Spleen (tissue), 11 donors: ENCODE measurements around the gene SNX10. TPM values are rescaled to one million over a fixed set of nuclear protein-coding genes. Genes with fewer than 3 reads are reported as not detected.
A peak's percentile ranks its signal among the peaks of the same experiment; 100 is the strongest.

ENCODE experiments used
- DNase-seq: peaks from one replicate; pipeline ENCODE4 v3.0.0-alpha.2; 2020
- H3K27ac ChIP-seq, 8 donors: fragments of 200-600 bp; sonication (generic) in 7 of 8; 1 replicate in 4 of 8; 2 replicates in 4 of 8; pipeline versions ENCODE4 v1.5.0 to v1.8.0; 2016 to 2021; ENCODE audit warnings: inconsistent platforms in 4 of 8, mild to moderate bottlenecking in 4 of 8, moderate library complexity in 1 of 8
- H3K27me3 ChIP-seq, 7 donors: fragments of 200-600 bp; sonication (generic) in 6 of 7; replicated peaks in 1 of 7; 1 replicate in 4 of 7; 2 replicates in 3 of 7; pipeline versions ENCODE4 v1.5.0 to v1.8.0; 2016 to 2021; ENCODE audit warnings: inconsistent platforms in 3 of 7, mild to moderate bottlenecking in 1 of 7
- H3K36me3 ChIP-seq, 6 donors: fragments of 200-600 bp; sonication (generic) in 5 of 6; 1 replicate in 4 of 6; 2 replicates in 2 of 6; pipeline versions ENCODE4 v1.5.0 to v1.8.0; 2016 to 2021; ENCODE audit warnings: inconsistent platforms in 2 of 6
- H3K4me1 ChIP-seq, 6 donors: fragments of 200-600 bp; sonication (generic) in 5 of 6; 1 replicate in 3 of 6; 2 replicates in 3 of 6; pipeline versions ENCODE4 v1.5.0 to v1.8.0; 2016 to 2021; ENCODE audit warnings: inconsistent platforms in 3 of 6
- H3K4me3 ChIP-seq, 8 donors: fragments of 200-600 bp; sonication (generic) in 7 of 8; 1 replicate in 4 of 8; 2 replicates in 4 of 8; pipeline versions ENCODE4 v1.5.0 to v1.8.0; 2016 to 2021; ENCODE audit warnings: inconsistent platforms in 4 of 8, mild to moderate bottlenecking in 4 of 8, moderate library complexity in 2 of 8
- H3K9me3 ChIP-seq, 8 donors: fragments of 200-600 bp; sonication (generic) in 7 of 8; 1 replicate in 4 of 8; 2 replicates in 4 of 8; pipeline versions ENCODE4 v1.5.0 to v1.8.0; 2016 to 2021; ENCODE audit warnings: inconsistent platforms in 4 of 8
- POLR2A ChIP-seq, 3 donors: fragments of 450-650 bp; IDR thresholded peaks; one replicate each; pipeline ENCODE4 v1.5.1; 2017; ENCODE audit warnings: antibody characterized with exemption in 3 of 3, mild to moderate bottlenecking in 1 of 3
- POLR2AphosphoS5 ChIP-seq, 3 donors: sonication (generic); formaldehyde crosslinking; IDR thresholded peaks; one replicate each; pipeline ENCODE4 v1.5.1; 2017; ENCODE audit warnings: antibody characterized with exemption in 3 of 3
- WGBS, 5 donors: extraction: QIAGEN DNeasy Blood & Tissue Kit in 3 of 5; methylation state at CpG; one replicate each; pipeline versions ENCODE4 v1.1.5 to v1.1.7; 2013 to 2018; 5-methylcytosine and 5-hydroxymethylcytosine counted together
- intact Hi-C: fragments of 100-400 bp; cut with DNase I; formaldehyde crosslinking; loops from one replicate; pipeline ENCODE4 v1.15.0; 2023; ENCODE audit warnings: low total_unique reads
- polyA plus RNA-seq, 3 donors: library from polyadenylated mRNA; stranded (reverse); fragments of 200-250 nt; gene quantifications; one replicate each; pipeline ENCODE4 v1.2.1, GENCODE V29; 2013
- total RNA-seq, 7 donors: library from RNA; depleted of rRNA in 3 of 7; stranded (reverse); fragments of >200 nt in 3 of 7; fragmentation: NEBNext Ultra II Directional in 4 of 7; extraction: Animal tissue kit (Norgen Biotek cat#: 25700) in 4 of 7; gene quantifications; one replicate each; pipeline versions ENCODE4 v1.1.0 to v1.2.1, GENCODE V29; 2016 to 2021
- TF ChIP-seq, protein P1 (sequence below), 11 experiments: fragments of 200-600 bp in 7 of 11; fragments of 450-650 bp in 4 of 11; sonication (generic) in 4 of 11; IDR thresholded peaks in 8 of 11; conservative IDR thresholded peaks in 3 of 11; 1 replicate in 7 of 11; 2 replicates in 4 of 11; pipeline versions ENCODE4 v1.4.0 to v1.8.0; 2016 to 2021; ENCODE audit warnings: antibody characterized with exemption in 11 of 11, inconsistent platforms in 4 of 11, mild to moderate bottlenecking in 1 of 11
- donor health status: healthy with polysubstance abuse.
- donor health status: DM: no; HTN: no; CAD: no; lungs with moderate emphysema.
- donor health status: DM: no; HTN: no; CAD: no.
- donor health status: Bipolar disorder and iron deficiency.
- donor health status: healthy.
- donor health status: DM: no; HTN: no; CAD: no.
- donor health status: DM: yes; HTN: yes; CAD: no.

Gene SNX10
- total and polyA plus RNA-seq, 10 donors = 20.8 to 46.3 (median 38.7) TPM

DNA sequence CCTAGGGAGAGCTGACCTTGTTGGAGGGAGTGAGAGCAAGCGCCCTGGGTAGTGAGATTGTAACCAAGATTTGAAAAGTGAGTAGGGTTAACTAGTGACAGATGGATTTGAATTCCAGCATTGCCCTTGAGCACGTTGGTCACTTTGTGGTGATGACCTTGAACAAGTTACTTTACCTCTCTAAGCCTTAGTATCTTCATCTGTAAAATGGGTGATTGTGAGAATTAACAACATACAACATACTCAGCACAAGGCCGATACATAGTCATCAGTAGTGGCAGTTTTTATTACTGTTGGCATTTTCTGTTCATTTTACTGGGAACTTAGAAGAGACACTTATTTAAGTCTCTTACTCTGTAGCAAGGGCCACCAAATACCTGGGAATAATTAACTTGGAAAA is 25.5 kb downstream of the SNX10 start:
- Histone ChIP-seq H3K27ac (no peak overlapping the region), H3K27me3 (no peaks in the 10 kb centered on the region), H3K36me3 (peaks cover 0 to 31% (median 0%) of the 10 kb centered on the region in 6 donors), H3K4me3 (no peak overlapping the region), H3K4me1 (peaks cover 5 to 98% (median 53%) of the 10 kb centered on the region in 6 donors), H3K9me3 (no peaks in the 10 kb centered on the region)
- 83 to 92% (median 89%) methylated on average over 3 of the region's 3 CpGs for WGBS, 5 donors
- no peak for DNase-seq
- intact Hi-C loops = no loop called here
- TF ChIP-seq POLR2A (IDR thresholded peaks at IDR 0.05) (no peak), POLR2AphosphoS5 (IDR thresholded peaks at IDR 0.05) (no peak)
- TF ChIP-seq, protein P1, sequence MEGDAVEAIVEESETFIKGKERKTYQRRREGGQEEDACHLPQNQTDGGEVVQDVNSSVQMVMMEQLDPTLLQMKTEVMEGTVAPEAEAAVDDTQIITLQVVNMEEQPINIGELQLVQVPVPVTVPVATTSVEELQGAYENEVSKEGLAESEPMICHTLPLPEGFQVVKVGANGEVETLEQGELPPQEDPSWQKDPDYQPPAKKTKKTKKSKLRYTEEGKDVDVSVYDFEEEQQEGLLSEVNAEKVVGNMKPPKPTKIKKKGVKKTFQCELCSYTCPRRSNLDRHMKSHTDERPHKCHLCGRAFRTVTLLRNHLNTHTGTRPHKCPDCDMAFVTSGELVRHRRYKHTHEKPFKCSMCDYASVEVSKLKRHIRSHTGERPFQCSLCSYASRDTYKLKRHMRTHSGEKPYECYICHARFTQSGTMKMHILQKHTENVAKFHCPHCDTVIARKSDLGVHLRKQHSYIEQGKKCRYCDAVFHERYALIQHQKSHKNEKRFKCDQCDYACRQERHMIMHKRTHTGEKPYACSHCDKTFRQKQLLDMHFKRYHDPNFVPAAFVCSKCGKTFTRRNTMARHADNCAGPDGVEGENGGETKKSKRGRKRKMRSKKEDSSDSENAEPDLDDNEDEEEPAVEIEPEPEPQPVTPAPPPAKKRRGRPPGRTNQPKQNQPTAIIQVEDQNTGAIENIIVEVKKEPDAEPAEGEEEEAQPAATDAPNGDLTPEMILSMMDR (IDR thresholded peaks at IDR 0.05 in 8 of 11, conservative IDR thresholded peaks at IDR 0.05 in 3 of 11) = no peak

DNA sequence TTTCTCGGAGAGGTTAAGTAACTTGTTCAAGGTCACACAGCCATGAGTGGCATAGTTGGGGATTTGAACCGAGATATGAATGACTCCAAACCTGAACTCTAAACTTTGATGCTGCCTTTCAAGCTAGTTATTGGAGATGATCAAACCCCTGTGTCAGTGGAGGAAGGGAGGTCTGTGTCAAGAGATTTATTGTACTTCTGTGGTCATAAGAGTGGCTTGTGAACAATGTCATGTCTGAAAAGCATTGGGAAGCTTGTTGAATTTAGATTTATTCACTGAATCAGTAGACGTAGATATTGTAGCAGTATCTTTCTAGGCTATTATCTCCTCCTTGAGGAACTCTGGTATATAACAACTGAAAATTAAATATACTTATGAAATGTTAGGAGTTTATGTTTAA is 27.3 kb downstream of the SNX10 start:
- peaks cover 5 to 83% (median 40%) of the 10 kb centered on the region in 6 donors for H3K4me1 ChIP-seq
- TF ChIP-seq, protein P1 (IDR thresholded peaks at IDR 0.05 in 8 of 11, conservative IDR thresholded peaks at IDR 0.05 in 3 of 11) = no peak
- no peak for DNase-seq
- no peaks in the 10 kb centered on the region for H3K9me3 ChIP-seq
- H3K27me3 ChIP-seq = no peaks in the 10 kb centered on the region
- 67 to 77% (median 74%) methylated on average over 3 of the region's 3 CpGs for WGBS, 5 donors
- intact Hi-C loops = no loop called here
- no peak overlapping the region for H3K4me3 ChIP-seq
- H3K36me3 ChIP-seq = peaks cover 0 to 31% (median 0%) of the 10 kb centered on the region in 6 donors
- peak overlapping the region in 5 of 8 donors; percentile 43 to 71 (median 50) for H3K27ac ChIP-seq

DNA sequence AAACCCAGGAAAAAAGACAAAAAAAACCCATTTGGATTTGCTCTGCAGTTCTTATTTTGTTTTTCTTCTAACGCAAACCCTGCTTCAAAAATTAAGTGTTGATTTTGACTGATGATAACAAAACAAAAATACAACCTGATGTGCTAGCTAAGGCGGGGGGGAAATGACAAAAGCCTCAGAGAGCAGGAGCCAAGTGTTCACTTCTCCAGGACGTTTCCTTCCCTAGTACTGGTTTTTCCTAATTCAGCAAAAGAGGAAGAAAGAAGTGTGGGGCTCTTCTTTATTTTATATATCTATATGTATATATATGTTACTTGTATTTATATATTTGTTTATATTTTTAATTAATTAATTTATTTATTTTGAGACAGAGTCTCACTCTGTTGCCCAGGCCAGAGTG is 28.0 kb downstream of the SNX10 start:
- Histone ChIP-seq H3K27ac (peak overlapping the region in 5 of 8 donors; percentile 43 to 71 (median 50)), H3K9me3 (no peaks in the 10 kb centered on the region), H3K36me3 (peaks cover 0 to 31% (median 0%) of the 10 kb centered on the region in 6 donors), H3K27me3 (no peaks in the 10 kb centered on the region), H3K4me1 (peaks cover 5 to 81% (median 35%) of the 10 kb centered on the region in 6 donors), H3K4me3 (no peak overlapping the region)
- intact Hi-C loops = no loop called here
- TF ChIP-seq, protein P1 (IDR thresholded peaks at IDR 0.05 in 8 of 11, conservative IDR thresholded peaks at IDR 0.05 in 3 of 11) = no peak
- TF ChIP-seq POLR2A (IDR thresholded peaks at IDR 0.05) (no peak), POLR2AphosphoS5 (IDR thresholded peaks at IDR 0.05) (no peak)
- no peak for DNase-seq
- 33 to 45% (median 36%) methylated on average over 3 of the region's 3 CpGs for WGBS, 5 donors

DNA sequence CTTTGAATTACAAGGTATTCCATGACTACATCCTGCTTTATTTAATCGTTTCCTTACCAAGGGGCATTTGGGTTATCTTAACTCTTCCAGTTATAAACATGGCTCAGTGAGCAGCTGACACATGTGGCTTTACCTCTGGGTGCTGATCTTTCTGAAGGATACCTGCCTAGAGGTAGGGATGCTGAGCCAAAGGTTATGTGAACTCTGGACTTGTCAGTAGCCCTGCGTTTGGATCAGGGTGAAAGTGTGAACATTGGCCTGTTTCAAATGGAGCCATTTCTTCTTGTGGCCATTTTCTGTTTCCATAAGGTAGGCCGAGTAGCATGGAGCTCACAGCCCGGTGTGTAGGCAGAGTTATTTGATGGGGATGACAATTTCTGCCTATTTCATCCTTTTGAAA is 29.2 kb downstream of the SNX10 start:
- Histone ChIP-seq H3K27me3 (no peaks in the 10 kb centered on the region), H3K4me3 (no peak overlapping the region), H3K36me3 (peaks cover 0 to 31% (median 0%) of the 10 kb centered on the region in 6 donors), H3K27ac (no peak overlapping the region), H3K4me1 (peaks cover 5 to 69% (median 26%) of the 10 kb centered on the region in 6 donors), H3K9me3 (no peaks in the 10 kb centered on the region)
- 89 to 96% (median 92%) methylated on average over 4 of the region's 4 CpGs for WGBS, 5 donors
- intact Hi-C loops = no loop called here
- DNase-seq = no peak
- TF ChIP-seq POLR2AphosphoS5 (IDR thresholded peaks at IDR 0.05) (no peak), POLR2A (IDR thresholded peaks at IDR 0.05) (no peak)
- TF ChIP-seq, protein P1 (IDR thresholded peaks at IDR 0.05 in 8 of 11, conservative IDR thresholded peaks at IDR 0.05 in 3 of 11) = no peak
